H9 (cell line): ENCODE measurements around the gene SNAP47. TPM values are rescaled to one million over a fixed set of nuclear protein-coding genes. Genes with fewer than 3 reads are reported as not detected.

ENCODE experiments used
- DNase-seq: peaks from one replicate; pipeline ENCODE4 v3.0.0-alpha.2; 2017
- H2AFZ ChIP-seq: one replicate; pipeline ENCODE4 v1.6.1; 2013; ENCODE audit warnings: mild to moderate bottlenecking, low read length, control low read depth, moderate library complexity
- H2AK5ac ChIP-seq: 2 replicates; pipeline ENCODE4 v1.6.1; 2013; ENCODE audit warnings: low read length, control low read depth, mixed read lengths; ENCODE audit not compliant: insufficient read length
- H2BK120ac ChIP-seq: one replicate; pipeline ENCODE4 v1.6.1; 2013; ENCODE audit warnings: low read depth, mild to moderate bottlenecking, low read length, control low read depth, inconsistent platforms; ENCODE audit not compliant: poor library complexity, severe bottlenecking
- H2BK12ac ChIP-seq: 2 replicates; pipeline ENCODE4 v1.6.1; 2013; ENCODE audit warnings: low read length, control low read depth, mixed read lengths, low read depth; ENCODE audit not compliant: insufficient read length
- H2BK15ac ChIP-seq: 2 replicates; pipeline ENCODE4 v1.6.1; 2013; ENCODE audit warnings: low read depth, low read length, control low read depth
- H2BK20ac ChIP-seq: one replicate; pipeline ENCODE4 v1.6.1; 2013; ENCODE audit warnings: low read depth, mild to moderate bottlenecking, low read length, control low read depth, inconsistent platforms; ENCODE audit not compliant: poor library complexity, severe bottlenecking
- H2BK5ac ChIP-seq: 2 replicates; pipeline ENCODE4 v1.6.1; 2013; ENCODE audit warnings: low read length, control low read depth, mixed read lengths; ENCODE audit not compliant: insufficient read length
- H3K14ac ChIP-seq: 2 replicates; pipeline ENCODE4 v1.6.1; 2013; ENCODE audit warnings: low read length, control low read depth; ENCODE audit not compliant: insufficient read depth
- H3K18ac ChIP-seq: 2 replicates; pipeline ENCODE4 v1.6.1; 2013; ENCODE audit warnings: low read depth, mild to moderate bottlenecking, mixed read lengths, low read length, control low read depth; ENCODE audit not compliant: insufficient read length
- H3K23ac ChIP-seq: 2 replicates; pipeline ENCODE4 v1.6.1; 2013; ENCODE audit warnings: low read length, control low read depth, mixed read lengths, low read depth; ENCODE audit not compliant: insufficient read length
- H3K23me2 ChIP-seq: 2 replicates; pipeline ENCODE4 v1.6.1; 2013; ENCODE audit warnings: low read depth, mild to moderate bottlenecking, mixed read lengths, low read length, control low read depth; ENCODE audit not compliant: insufficient read length, poor library complexity, severe bottlenecking
- H3K27ac ChIP-seq: 2 replicates; pipeline ENCODE4 v1.5.1; 2013; ENCODE audit warnings: low read length, control low read depth, mixed read lengths, low read depth; ENCODE audit not compliant: insufficient read length
- H3K27me3 ChIP-seq: 2 replicates; pipeline ENCODE4 v1.6.1; 2013; ENCODE audit warnings: low read length, control low read depth, inconsistent platforms; ENCODE audit not compliant: insufficient read depth
- H3K4ac ChIP-seq: 2 replicates; pipeline ENCODE4 v1.6.1; 2013; ENCODE audit warnings: low read depth, mild to moderate bottlenecking, control low read depth, inconsistent platforms, low read length, moderate library complexity
- H3K4me1 ChIP-seq: 2 replicates; pipeline ENCODE4 v1.6.1; 2013; ENCODE audit warnings: low read length, control low read depth, inconsistent platforms; ENCODE audit not compliant: insufficient read depth
- H3K4me2 ChIP-seq: 2 replicates; pipeline ENCODE4 v1.6.1; 2013; ENCODE audit warnings: low read length, control low read depth, mixed read lengths; ENCODE audit not compliant: insufficient read length, insufficient read depth
- H3K56ac ChIP-seq: 2 replicates; pipeline ENCODE4 v1.6.1; 2013; ENCODE audit warnings: low read depth, mild to moderate bottlenecking, mixed read lengths, low read length, control low read depth; ENCODE audit not compliant: insufficient read length
- H3K79me1 ChIP-seq: 2 replicates; pipeline ENCODE4 v1.6.1; 2013; ENCODE audit warnings: low read depth, mild to moderate bottlenecking, moderate library complexity, low read length, control low read depth, inconsistent platforms; ENCODE audit not compliant: insufficient read depth, poor library complexity, severe bottlenecking
- H3K79me2 ChIP-seq: 2 replicates; pipeline ENCODE4 v1.6.1; 2013; ENCODE audit warnings: low read length, control low read depth, inconsistent platforms; ENCODE audit not compliant: insufficient read depth
- H3K9ac ChIP-seq: 2 replicates; pipeline ENCODE4 v1.6.1; 2013; ENCODE audit warnings: low read length, control low read depth, mixed read lengths; ENCODE audit not compliant: insufficient read length; ENCODE audit errors: extremely low read depth
- H3K9me3 ChIP-seq: one replicate; pipeline ENCODE4 v1.6.1; 2013; ENCODE audit warnings: low read depth, low read length, inconsistent platforms; ENCODE audit not compliant: control insufficient read depth
- H3T11ph ChIP-seq: one replicate; pipeline ENCODE4 v1.6.1; 2013; ENCODE audit warnings: mild to moderate bottlenecking, low read length, control low read depth, inconsistent platforms
- H4K20me1 ChIP-seq: one replicate; pipeline ENCODE4 v1.6.1; 2013; ENCODE audit not compliant: control insufficient read depth, insufficient read length, insufficient read depth
- H4K5ac ChIP-seq: 2 replicates; pipeline ENCODE4 v1.6.1; 2013; ENCODE audit warnings: low read depth, mild to moderate bottlenecking, mixed read lengths, low read length, control low read depth; ENCODE audit not compliant: insufficient read length
- H4K8ac ChIP-seq: replicated peaks from 2 replicates; pipeline ENCODE4 v1.6.1; 2013; ENCODE audit warnings: low read length, control low read depth, mixed read lengths, low read depth; ENCODE audit not compliant: insufficient read length
- H4K91ac ChIP-seq: 2 replicates; pipeline ENCODE4 v1.6.1; 2013; ENCODE audit warnings: low read depth, mild to moderate bottlenecking, moderate library complexity, mixed read lengths, low read length, control low read depth; ENCODE audit not compliant: insufficient read length
- H3K27ac Mint-ChIP-seq, 3 experiments: 2 replicates in 2 of 3; 3 replicates in 1 of 3; pipeline ENCODE4 v1.8.0; 2020 to 2021; ENCODE audit warnings: mixed read lengths in 3 of 3, mild to moderate bottlenecking in 1 of 3, moderate library complexity in 1 of 3
- H3K27me3 Mint-ChIP-seq: 2 replicates; pipeline ENCODE4 v1.8.0; 2021; ENCODE audit warnings: low read depth, mild to moderate bottlenecking, moderate library complexity, mixed read lengths
- H3K36me3 Mint-ChIP-seq, 3 experiments: 2 replicates in 2 of 3; 3 replicates in 1 of 3; pipeline ENCODE4 v1.8.0; 2020 to 2021; ENCODE audit warnings: low read depth in 3 of 3, mixed read lengths in 3 of 3; ENCODE audit not compliant: insufficient read depth in 1 of 3
- H3K4me1 Mint-ChIP-seq, 2 experiments: 2 replicates each; pipeline ENCODE4 v1.8.0; 2020; ENCODE audit warnings: mixed read lengths in 2 of 2
- H3K4me3 Mint-ChIP-seq, 2 experiments: 2 replicates in 1 of 2; 3 replicates in 1 of 2; pipeline ENCODE4 v1.8.0; 2020 to 2021; ENCODE audit warnings: mild to moderate bottlenecking in 2 of 2, mixed read lengths in 2 of 2, moderate library complexity in 1 of 2
- H3K9me3 Mint-ChIP-seq, 2 experiments: 2 replicates in 1 of 2; 3 replicates in 1 of 2; pipeline ENCODE4 v1.8.0; 2020; ENCODE audit warnings: mild to moderate bottlenecking in 2 of 2, mixed read lengths in 2 of 2, moderate library complexity in 1 of 2
- CTCF ChIP-seq: fragments of 200-600 bp; sonication (generic); conservative IDR thresholded peaks from 3 replicates; pipeline ENCODE4 v1.8.0; 2021; ENCODE audit warnings: antibody characterized with exemption, mild to moderate bottlenecking
- WGBS: extraction: QIAGEN DNeasy Blood & Tissue Kit; methylation state at CpG from one replicate; pipeline ENCODE4 v1.1.7; 2013; ENCODE audit warnings: missing lambda C conversion rate, low lambda C conversion rate, mixed read lengths; ENCODE audit not compliant: insufficient read length; ENCODE audit errors: extremely low coverage; 5-methylcytosine and 5-hydroxymethylcytosine counted together
- total RNA-seq: library from RNA; stranded (reverse); gene quantifications from 2 replicates; pipeline ENCODE4 v1.2.1, GENCODE V29; 2021

The SNAP47 gene
- total RNA-seq, 1 experiment from 2014 or later, result 44.1 TPM

GRCh38 chr1:227788271-227789083 is 53.2 kb downstream of the SNAP47 start:
- Mint-ChIP-seq H3K36me3 (no peaks in the 10 kb centered on the region), H3K27ac (no peak overlapping the region), H3K4me1 (peaks cover 12 to 25% of the 10 kb centered on the region in 2 experiments), H3K9me3 (no peaks in the 10 kb centered on the region), H3K27me3 (peaks cover 51% of the 10 kb centered on the region), H3K4me3 (peak overlapping the region; percentile 71 to 86)
- Histone ChIP-seq H3K27me3 (peaks cover 5% of the 10 kb centered on the region; the same call in 1 of the 2 replicates), H3K4me2 (peak overlapping the region; percentile 98), H2BK5ac (no peak overlapping the region), H4K5ac (no peak overlapping the region), H3T11ph (no peak overlapping the region), H2AFZ (no peak overlapping the region), H2AK5ac (no peak overlapping the region), H3K56ac (no peak overlapping the region), H4K20me1 (no peaks in the 10 kb centered on the region), H2BK12ac (no peak overlapping the region), H2BK15ac (no peak overlapping the region), H4K8ac (no peak overlapping the region), H3K27ac (no peak overlapping the region), H3K23ac (peak overlapping the region; percentile 28), H4K91ac (no peak overlapping the region), H3K4ac (no peak overlapping the region), H3K79me1 (no peaks in the 10 kb centered on the region), H3K9me3 (no peaks in the 10 kb centered on the region), H3K14ac (no peak overlapping the region; the same call in 1 of the 2 replicates), H3K79me2 (no peaks in the 10 kb centered on the region), H2BK20ac (no peak overlapping the region), H2BK120ac (no peak overlapping the region), H3K18ac (peak overlapping the region; percentile 57), H3K23me2 (peaks cover 15% of the 10 kb centered on the region), H3K4me1 (no peaks in the 10 kb centered on the region), H3K9ac (no peak overlapping the region)
- no CpG with 5 or more reads among the region's 68 CpGs for WGBS
- peak; percentile 96 for DNase-seq
- no peak for TF ChIP-seq CTCF
